ENCODE measurements around the gene IQGAP3.

The IQGAP3 gene

DNA sequence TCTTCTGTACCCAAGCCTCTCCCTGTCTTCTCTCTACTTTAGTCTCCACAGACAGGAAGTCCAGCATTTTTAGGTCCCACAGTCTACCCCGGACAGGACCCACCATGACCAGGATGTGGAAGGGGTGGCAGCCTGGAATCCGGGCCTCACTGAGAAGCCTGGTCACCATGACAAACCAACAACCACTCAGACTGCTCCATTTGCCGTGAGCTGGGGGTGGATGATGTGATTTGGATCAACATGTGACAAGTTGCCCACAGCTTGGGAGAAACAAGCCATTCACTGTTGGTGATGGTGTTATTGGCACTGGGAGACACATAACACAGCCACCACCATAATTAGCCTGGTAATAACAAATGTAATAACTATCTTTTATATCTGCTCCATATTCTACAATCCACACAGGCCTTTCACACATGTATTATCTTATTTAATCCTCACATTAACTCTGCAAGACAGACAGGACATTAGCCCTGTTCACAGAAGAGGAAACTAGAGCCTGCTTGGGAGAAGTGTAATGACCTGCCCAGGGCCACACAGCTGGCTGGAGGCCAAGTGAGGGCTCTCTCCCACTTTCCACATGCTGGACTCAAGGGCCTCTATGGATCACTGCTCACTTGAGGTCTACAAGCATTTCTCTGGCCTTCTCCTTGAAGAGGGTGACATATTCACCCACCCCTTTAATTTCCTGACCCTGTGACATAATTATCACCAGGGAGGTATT lies 94.7 kb downstream of the IQGAP3 start:
- in situ Hi-C loops (cut with MboI; ENCODE audit: low pct_unique_long_range_greater_than_20kb, low sequenced_read_pairs), result no loop called here
- no peak for DNase-seq

DNA sequence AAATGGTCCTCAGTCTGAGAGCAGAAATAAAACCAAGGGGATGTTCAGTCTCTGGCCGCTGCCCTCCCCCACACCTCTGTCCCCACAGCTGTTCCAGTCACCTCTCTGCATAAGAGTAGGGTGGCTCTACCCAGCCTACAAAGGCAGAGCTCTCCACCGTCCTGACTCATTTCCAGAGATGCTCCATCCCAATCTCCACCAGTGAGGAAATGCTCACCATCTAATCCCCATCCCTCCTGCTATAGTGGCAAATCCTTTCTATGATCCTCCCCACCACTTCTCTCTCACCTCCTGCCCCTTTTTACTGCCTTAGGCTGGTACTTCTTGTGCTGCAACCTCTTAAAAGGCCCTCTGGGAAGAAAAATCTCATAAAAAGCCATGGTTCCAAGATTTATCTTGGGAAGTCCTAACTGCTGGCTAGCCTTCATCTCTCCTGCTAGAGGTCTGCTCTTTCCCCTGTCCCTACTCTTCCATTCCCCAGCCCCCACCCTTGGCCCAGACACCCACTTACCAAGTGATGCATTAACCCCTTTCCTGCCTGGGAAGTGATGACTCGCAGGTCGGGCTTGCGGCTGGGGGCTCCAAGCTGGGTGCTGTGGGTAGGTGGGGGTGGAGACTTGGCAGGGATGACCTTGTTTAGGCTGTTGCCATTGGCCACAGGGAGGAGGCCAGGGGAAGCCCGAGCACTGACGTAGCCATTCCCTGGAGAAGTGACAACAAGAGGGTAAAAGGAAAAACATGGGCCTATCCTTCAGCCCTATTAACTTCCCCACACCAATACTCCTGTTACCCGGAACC lies 95.7 kb downstream of the IQGAP3 start:
- in situ Hi-C loops (cut with MboI; ENCODE audit: low pct_unique_long_range_greater_than_20kb, low sequenced_read_pairs), result no loop called here
- DNase-seq, result no peak

DNA sequence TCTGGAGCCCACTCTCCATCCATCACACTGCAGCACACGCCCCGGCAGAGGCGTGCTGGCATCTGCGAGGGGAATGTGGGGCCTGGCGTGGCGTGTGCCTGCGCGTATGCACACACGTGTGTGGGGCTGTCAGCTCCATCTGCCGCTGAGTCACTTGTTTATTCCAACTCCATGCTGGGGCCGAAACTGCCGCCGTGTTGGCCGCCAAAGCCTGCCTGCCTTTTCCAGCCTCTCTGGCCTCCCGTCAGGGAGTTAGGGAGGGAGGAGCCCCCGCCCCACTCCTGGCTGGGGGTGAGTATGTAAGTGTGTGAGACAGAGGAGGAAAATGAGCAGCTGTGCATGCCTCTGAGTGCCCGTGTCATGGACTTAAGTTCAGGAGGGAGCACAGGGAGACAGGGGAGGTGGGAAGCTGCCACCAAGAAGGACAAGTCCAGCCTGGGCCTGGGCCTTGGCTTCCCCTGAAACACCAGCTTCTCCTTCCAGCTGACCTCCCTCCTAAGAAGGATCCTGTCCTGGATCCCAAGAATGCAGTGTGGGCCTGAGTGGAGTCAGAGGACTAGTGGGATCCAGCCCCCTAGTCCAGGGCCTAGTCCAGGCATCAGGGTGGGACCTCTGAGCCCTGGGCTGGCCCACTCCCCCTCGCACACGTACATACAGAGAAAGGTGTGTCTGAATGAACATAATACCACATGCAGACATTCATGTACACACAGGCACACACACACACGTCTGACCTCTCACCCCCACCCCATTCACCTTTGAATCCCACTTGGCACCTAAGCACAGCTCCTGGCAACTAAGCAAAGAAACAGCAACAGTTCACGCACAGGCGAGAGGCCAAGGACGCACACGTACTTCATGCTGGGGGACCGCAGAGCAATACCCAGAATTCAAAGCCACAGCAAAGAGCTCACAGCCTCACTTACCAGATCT lies 96.5 kb downstream of the IQGAP3 start:
- in situ Hi-C loops (cut with MboI; ENCODE audit: low pct_unique_long_range_greater_than_20kb, low sequenced_read_pairs), result no loop called here
- DNase-seq, result no peak
